Testis (tissue), 2 donors: ENCODE data around the gene CYP4F2.

Experiments
- POLR2A ChIP-seq: fragments of 450-650 bp; IDR thresholded peaks from one replicate; pipeline ENCODE4 v1.6.1; 2017; ENCODE audit warnings: antibody characterized with exemption, mild to moderate bottlenecking, moderate library complexity
- TF ChIP-seq, protein P1 (sequence below), 3 experiments: fragments of 450-650 bp in 2 of 3; fragments of 200-600 bp in 1 of 3; sonication (generic) in 1 of 3; IDR thresholded peaks; one replicate each; pipeline ENCODE4 v1.5.1; 2016 to 2019; ENCODE audit warnings: antibody characterized with exemption in 3 of 3, mild to moderate bottlenecking in 2 of 3, moderate library complexity in 1 of 3

- TF ChIP-seq, protein P1, sequence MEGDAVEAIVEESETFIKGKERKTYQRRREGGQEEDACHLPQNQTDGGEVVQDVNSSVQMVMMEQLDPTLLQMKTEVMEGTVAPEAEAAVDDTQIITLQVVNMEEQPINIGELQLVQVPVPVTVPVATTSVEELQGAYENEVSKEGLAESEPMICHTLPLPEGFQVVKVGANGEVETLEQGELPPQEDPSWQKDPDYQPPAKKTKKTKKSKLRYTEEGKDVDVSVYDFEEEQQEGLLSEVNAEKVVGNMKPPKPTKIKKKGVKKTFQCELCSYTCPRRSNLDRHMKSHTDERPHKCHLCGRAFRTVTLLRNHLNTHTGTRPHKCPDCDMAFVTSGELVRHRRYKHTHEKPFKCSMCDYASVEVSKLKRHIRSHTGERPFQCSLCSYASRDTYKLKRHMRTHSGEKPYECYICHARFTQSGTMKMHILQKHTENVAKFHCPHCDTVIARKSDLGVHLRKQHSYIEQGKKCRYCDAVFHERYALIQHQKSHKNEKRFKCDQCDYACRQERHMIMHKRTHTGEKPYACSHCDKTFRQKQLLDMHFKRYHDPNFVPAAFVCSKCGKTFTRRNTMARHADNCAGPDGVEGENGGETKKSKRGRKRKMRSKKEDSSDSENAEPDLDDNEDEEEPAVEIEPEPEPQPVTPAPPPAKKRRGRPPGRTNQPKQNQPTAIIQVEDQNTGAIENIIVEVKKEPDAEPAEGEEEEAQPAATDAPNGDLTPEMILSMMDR (IDR thresholded peaks at IDR 0.05), result no peak
- TF ChIP-seq POLR2A, result no peak
Measured at GRCh38 chr19:15843203-15843893, 54.5 kb downstream of the CYP4F2 start.
